ENCODE results near the gene CABP4. TPM values are rescaled to one million over a fixed set of nuclear protein-coding genes. Genes with fewer than 3 reads are reported as not detected.
A peak's percentile ranks its signal among the peaks of the same experiment; 100 is the strongest.

Gene CABP4
- total RNA-seq, 1 experiment from 2014 or later = 0.55 TPM

DNA sequence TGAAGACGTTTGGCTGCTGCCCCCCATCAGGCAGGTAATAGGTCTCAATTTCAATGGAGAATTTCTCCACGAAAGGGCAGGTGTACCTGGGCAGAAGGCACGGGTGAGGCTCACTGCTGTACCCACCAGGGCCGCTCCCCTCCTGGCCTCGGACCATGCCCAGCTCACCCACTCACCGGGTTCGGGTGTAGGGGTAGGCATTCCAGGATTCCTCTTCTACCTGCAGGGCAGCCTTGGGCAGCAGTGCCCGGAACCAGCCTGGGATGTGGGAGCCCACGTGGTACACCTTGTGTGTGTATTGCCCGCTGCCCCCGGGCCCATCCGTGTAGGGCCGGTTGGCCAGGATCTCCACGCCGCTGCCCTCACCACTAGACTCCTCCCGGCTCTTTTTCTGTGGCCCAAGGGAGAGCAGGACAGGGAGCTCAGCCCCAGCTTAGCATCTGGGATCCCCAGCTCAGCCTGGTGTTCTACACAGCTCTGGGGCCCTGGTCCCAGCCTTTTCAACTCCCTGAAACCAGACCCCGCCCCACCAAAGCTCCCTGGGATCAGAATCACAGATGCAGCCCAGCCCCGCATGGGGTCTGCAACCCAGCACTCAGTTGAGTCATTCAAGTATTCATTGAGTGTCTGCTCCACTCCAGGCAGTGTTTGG lies 47.3 kb downstream of the CABP4 start:
- Histone ChIP-seq H2AFZ (ENCODE audit: low read length) (no peak overlapping the region), H3K4me1 (ENCODE audit: insufficient read depth, low read length) (peaks cover 27% of the 10 kb centered on the region), H3K27me3 (ENCODE audit: low read length) (no peaks in the 10 kb centered on the region), H3K9me2 (replicated peaks; ENCODE audit: low read length) (no peaks in the 10 kb centered on the region), H3F3A (ENCODE audit: low read length, unreplicated experiment) (no peaks in the 10 kb centered on the region), H3K9ac (ENCODE audit: low read length) (no peak overlapping the region), H4K20me1 (ENCODE audit: low read length) (peaks cover 4% of the 10 kb centered on the region; the same call in 1 of the 2 replicates), H3K36me3 (ENCODE audit: low read depth, low read length) (no peaks in the 10 kb centered on the region), H3K27ac (ENCODE audit: low read length) (no peak overlapping the region), H3K79me2 (ENCODE audit: low read length) (peaks cover 30% of the 10 kb centered on the region), H3K4me2 (ENCODE audit: low read length) (no peak overlapping the region), H3K4me3 (ENCODE audit: low read length) (no peak overlapping the region), H3K9me3 (ENCODE audit: low read length) (no peaks in the 10 kb centered on the region)
- TF ChIP-seq CTCF (conservative IDR thresholded peaks at IDR 0.05; ENCODE audit: low read depth, low read length) (no peak), EZH2phosphoT487 (IDR thresholded peaks at IDR 0.05; ENCODE audit: borderline replicate concordance, low read length) (no peak), EZH2 (IDR thresholded peaks at IDR 0.05; ENCODE audit: low read length, unreplicated experiment) (no peak)
- no TSS peak for BruUV-seq (replicated peaks)
- POLR2A ChIA-PET (ENCODE audit: unreplicated experiment) = interaction anchor here (0.6 kb wide), 1 partner anchor 101 kb away, joined by 3 read pairs; the partner anchor contains the start of gene PPP1CA
- CTCF ChIA-PET = no interaction called here
- no peak for DNase-seq
- intact Hi-C loops (cut with micrococcal nuclease) = no loop called here
- no peak for ATAC-seq

DNA sequence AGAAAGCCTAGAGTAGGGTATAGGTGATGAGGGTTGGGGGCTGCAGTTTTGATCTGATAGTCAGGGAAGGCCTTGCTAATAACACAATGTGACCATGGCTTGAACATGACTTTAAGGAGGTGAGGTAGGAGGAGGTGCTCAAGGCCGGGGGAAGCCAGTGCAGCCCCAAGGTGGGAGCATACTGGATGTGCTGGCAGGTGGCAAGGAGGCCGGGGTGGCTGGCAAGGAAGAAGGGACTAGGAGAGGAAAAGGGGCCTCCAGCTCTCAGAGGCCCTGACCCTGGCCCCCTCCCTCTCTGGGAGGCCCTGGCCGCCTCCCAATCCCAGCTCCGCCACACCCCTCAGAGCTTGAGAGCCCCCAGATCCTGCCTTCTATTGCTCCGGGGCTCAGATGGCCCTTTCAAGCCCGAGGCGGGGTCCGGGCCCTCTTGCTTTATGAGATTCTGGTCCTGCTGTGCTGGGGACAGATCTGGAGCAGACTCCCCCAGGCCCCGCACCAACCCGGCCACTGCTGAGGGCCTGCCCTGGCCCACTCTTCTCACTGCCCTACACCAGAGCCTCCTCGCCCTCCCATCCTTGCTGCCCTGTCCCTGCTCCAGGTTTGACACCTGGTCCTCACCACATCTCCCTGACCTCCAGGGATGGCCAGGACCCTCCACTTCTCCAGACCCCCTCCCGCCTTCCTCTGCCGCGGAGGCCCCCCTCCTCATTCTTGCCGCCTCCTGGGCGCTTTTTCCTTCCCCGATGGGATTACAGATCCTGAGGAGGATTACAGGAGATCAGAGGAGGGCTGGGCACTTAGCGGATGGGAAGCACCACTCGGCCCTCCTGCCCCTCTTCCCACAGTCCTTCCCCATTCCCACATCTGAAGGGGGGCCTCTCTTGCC lies 48.2 kb downstream of the CABP4 start:
- H3K4me1 ChIP-seq (ENCODE audit: insufficient read depth, low read length) = peaks cover 28% of the 10 kb centered on the region
- ATAC-seq = no peak
- peak overlapping the region; percentile 95 for H3K4me2 ChIP-seq (ENCODE audit: low read length)
- CTCF ChIA-PET = no interaction called here
- no peaks in the 10 kb centered on the region for H3K9me3 ChIP-seq (ENCODE audit: low read length)
- H3K79me2 ChIP-seq (ENCODE audit: low read length) = peaks cover 31% of the 10 kb centered on the region
- intact Hi-C loops (cut with micrococcal nuclease) = loop anchor here (2.0 kb wide), 1 partner anchor 21 kb away; the partner anchor contains the start of gene AIP
- no peaks in the 10 kb centered on the region for H3K27me3 ChIP-seq (ENCODE audit: low read length)
- no peak for DNase-seq
- TF ChIP-seq CTCF (conservative IDR thresholded peaks at IDR 0.05; ENCODE audit: low read depth, low read length) (no peak), EZH2 (IDR thresholded peaks at IDR 0.05; ENCODE audit: low read length, unreplicated experiment) (no peak), EZH2phosphoT487 (IDR thresholded peaks at IDR 0.05; ENCODE audit: borderline replicate concordance, low read length) (no peak)
- POLR2A ChIA-PET (ENCODE audit: unreplicated experiment) = no interaction called here
- H2AFZ ChIP-seq (ENCODE audit: low read length) = no peak overlapping the region
- H3K9me2 ChIP-seq (replicated peaks; ENCODE audit: low read length) = no peaks in the 10 kb centered on the region
- peak overlapping the region; percentile 96 for H3K4me3 ChIP-seq (ENCODE audit: low read length)
- H3K27ac ChIP-seq (ENCODE audit: low read length) = no peak overlapping the region
- H3K9ac ChIP-seq (ENCODE audit: low read length) = no peak overlapping the region
- no peaks in the 10 kb centered on the region for H3K36me3 ChIP-seq (ENCODE audit: low read depth, low read length)
- peaks cover 4% of the 10 kb centered on the region; the same call in 1 of the 2 replicates for H4K20me1 ChIP-seq (ENCODE audit: low read length)
- H3F3A ChIP-seq (ENCODE audit: low read length, unreplicated experiment) = no peaks in the 10 kb centered on the region
- BruUV-seq (replicated peaks) = no TSS peak

Data from PC-3 (cell line).